GM23248 (cell line): ENCODE measurements around the gene NBEAL2.

Source experiments
- EZH2 ChIP-seq: fragments of 200-600 bp; sonication (generic); IDR thresholded peaks from 2 replicates; pipeline ENCODE4 v1.6.1; 2018; ENCODE audit warnings: antibody characterized with exemption, mild to moderate bottlenecking; ENCODE audit not compliant: insufficient read depth, poor library complexity, severe bottlenecking
- EZH2phosphoT487 ChIP-seq: fragments of 200-600 bp; sonication (generic); IDR thresholded peaks from 2 replicates; pipeline ENCODE4 v1.6.1; 2018; ENCODE audit warnings: antibody characterized with exemption, moderate library complexity, mild to moderate bottlenecking, low read depth; ENCODE audit not compliant: insufficient read depth

DNA sequence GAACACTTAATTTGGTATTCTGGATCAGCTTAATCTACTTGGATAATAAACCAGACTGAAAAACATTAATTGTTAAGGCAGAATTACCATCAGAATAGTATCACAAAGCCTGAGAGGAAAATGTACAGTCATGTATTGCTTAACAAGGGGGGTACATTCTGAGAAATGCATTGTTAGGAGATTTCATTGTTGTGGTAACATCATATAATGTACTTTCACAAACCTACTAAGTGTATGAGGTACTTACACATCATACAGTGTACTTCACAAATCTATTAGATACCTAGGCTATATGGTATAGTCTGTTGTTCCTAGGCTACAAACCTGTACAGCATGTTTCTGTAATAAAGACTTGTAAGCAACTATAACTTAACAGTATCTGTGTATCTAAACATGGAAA is 68.2 kb downstream of the NBEAL2 start:
- no peak for TF ChIP-seq EZH2
- no peak for TF ChIP-seq EZH2phosphoT487
